Neural cell (in vitro differentiated cells): ENCODE measurements around the gene MAST2. TPM values are rescaled to one million over a fixed set of nuclear protein-coding genes. Genes with fewer than 3 reads are reported as not detected.

Experiments used
- H2AFZ ChIP-seq: fragments of 200-600, 300-800 bp; sonication (generic), shearing (Covaris generic); 2 replicates; pipeline ENCODE4 v1.6.0; 2014; ENCODE audit warnings: low read depth, mild to moderate bottlenecking, antibody characterized with exemption, low read length, moderate library complexity
- H3F3A ChIP-seq: fragments of 200-600 bp; shearing (Covaris generic); 2 replicates; pipeline ENCODE4 v1.6.1; 2016; ENCODE audit warnings: mild to moderate bottlenecking, moderate library complexity, mixed read lengths, antibody characterized with exemption, low read length; ENCODE audit not compliant: insufficient read depth, poor library complexity, severe bottlenecking
- H3K27ac ChIP-seq: fragments of 200-600, 300-800 bp; sonication (generic), shearing (Covaris generic); 2 replicates; pipeline ENCODE4 v1.5.1; 2014; ENCODE audit warnings: mild to moderate bottlenecking, low read length, moderate library complexity
- H3K27me3 ChIP-seq: fragments of 300-800, 200-600 bp; sonication (generic), shearing (Covaris generic); 2 replicates; pipeline ENCODE4 v1.6.0; 2014; ENCODE audit warnings: mild to moderate bottlenecking, low read depth, low read length, moderate library complexity; ENCODE audit not compliant: insufficient read depth
- H3K36me3 ChIP-seq: fragments of 300-800, 200-600 bp; sonication (generic), shearing (Covaris generic); 2 replicates; pipeline ENCODE4 v1.5.1; 2014; ENCODE audit warnings: mild to moderate bottlenecking, antibody characterized with exemption, low read length, moderate library complexity; ENCODE audit not compliant: insufficient read depth
- H3K4me2 ChIP-seq: fragments of 300-800, 200-600 bp; sonication (generic), shearing (Covaris generic); 2 replicates; pipeline ENCODE4 v1.6.0; 2014; ENCODE audit warnings: mild to moderate bottlenecking, low read length
- H3K4me3 ChIP-seq: fragments of 300-800, 200-600 bp; sonication (generic), shearing (Covaris generic); 2 replicates; pipeline ENCODE4 v1.5.1; 2014; ENCODE audit warnings: mild to moderate bottlenecking, low read length, moderate library complexity
- H3K79me2 ChIP-seq: fragments of 200-600 bp; shearing (Covaris generic); replicated peaks from 2 replicates; pipeline ENCODE4 v1.6.0; 2014; ENCODE audit warnings: mild to moderate bottlenecking, low read length, moderate library complexity; ENCODE audit not compliant: insufficient read depth
- H3K9ac ChIP-seq: fragments of 300-800, 200-600 bp; sonication (generic), shearing (Covaris generic); 2 replicates; pipeline ENCODE4 v1.6.1; 2016; ENCODE audit warnings: mild to moderate bottlenecking, low read length, mixed read lengths
- H3K9me2 ChIP-seq: fragments of 200-600 bp; shearing (Covaris generic); 2 replicates; pipeline ENCODE4 v1.6.1; 2016; ENCODE audit warnings: mild to moderate bottlenecking, low read length, mixed read lengths; ENCODE audit not compliant: insufficient read depth
- H3K9me3 ChIP-seq: fragments of 200-600, 300-800 bp; sonication (generic), shearing (Covaris generic); 2 replicates; pipeline ENCODE4 v1.6.1; 2016; ENCODE audit warnings: mild to moderate bottlenecking, mixed run types, low read length, moderate library complexity, mixed read lengths
- H4K20me1 ChIP-seq: fragments of 200-600 bp; shearing (Covaris generic); 2 replicates; pipeline ENCODE4 v1.6.1; 2016; ENCODE audit warnings: mild to moderate bottlenecking, mixed run types; ENCODE audit not compliant: insufficient read depth
- EP300 ChIP-seq: fragments of 450-650 bp; conservative IDR thresholded peaks from 2 replicates; pipeline ENCODE4 v1.6.1; 2014; ENCODE audit warnings: antibody characterized with exemption, mild to moderate bottlenecking, moderate library complexity; ENCODE audit not compliant: poor library complexity, severe bottlenecking
- EZH2 ChIP-seq: fragments of 200-600, 300-800 bp; shearing (Covaris generic), sonication (generic); IDR thresholded peaks from 2 replicates; pipeline ENCODE4 v1.6.1; 2014; ENCODE audit warnings: antibody characterized with exemption, low read length, borderline replicate concordance, mild to moderate bottlenecking; ENCODE audit not compliant: insufficient read depth, poor library complexity, severe bottlenecking
- MXI1 ChIP-seq: fragments of 450-650 bp; conservative IDR thresholded peaks from 2 replicates; pipeline ENCODE4 v1.6.1; 2014; ENCODE audit warnings: antibody characterized with exemption, mild to moderate bottlenecking; ENCODE audit not compliant: poor library complexity, severe bottlenecking
- POLR2AphosphoS5 ChIP-seq: IDR thresholded peaks from 2 replicates; pipeline ENCODE4 v1.6.1; 2012
- RAD21 ChIP-seq: fragments of 450-650 bp; conservative IDR thresholded peaks from 2 replicates; pipeline ENCODE4 v1.6.1; 2014; ENCODE audit warnings: antibody characterized with exemption, mild to moderate bottlenecking, moderate library complexity
- SMC3 ChIP-seq: fragments of 450-650 bp; conservative IDR thresholded peaks from 2 replicates; pipeline ENCODE4 v1.6.1; 2014; ENCODE audit warnings: antibody characterized with exemption, mild to moderate bottlenecking, moderate library complexity; ENCODE audit not compliant: poor library complexity
- TAF1 ChIP-seq: IDR thresholded peaks from 2 replicates; pipeline ENCODE4 v1.6.1; 2012; ENCODE audit warnings: low read depth
- polyA plus RNA-seq: library from polyadenylated mRNA; depleted of rRNA; stranded (reverse); fragments of >200 nt; gene quantifications from 2 replicates; pipeline ENCODE4 v1.2.3, GENCODE V29; 2014
- TF ChIP-seq, protein P1 (sequence below): IDR thresholded peaks from 2 replicates; pipeline ENCODE4 v1.6.1; 2012; ENCODE audit warnings: borderline replicate concordance
- TF ChIP-seq, protein P2 (sequence below): fragments of 450-650 bp; IDR thresholded peaks from 2 replicates; pipeline ENCODE4 v1.5.1; 2014; ENCODE audit warnings: antibody characterized with exemption, mild to moderate bottlenecking, moderate library complexity; ENCODE audit not compliant: poor library complexity, severe bottlenecking

The MAST2 gene
- polyA plus RNA-seq, 1 donor from 2014 or later = 22.2 TPM

DNA sequence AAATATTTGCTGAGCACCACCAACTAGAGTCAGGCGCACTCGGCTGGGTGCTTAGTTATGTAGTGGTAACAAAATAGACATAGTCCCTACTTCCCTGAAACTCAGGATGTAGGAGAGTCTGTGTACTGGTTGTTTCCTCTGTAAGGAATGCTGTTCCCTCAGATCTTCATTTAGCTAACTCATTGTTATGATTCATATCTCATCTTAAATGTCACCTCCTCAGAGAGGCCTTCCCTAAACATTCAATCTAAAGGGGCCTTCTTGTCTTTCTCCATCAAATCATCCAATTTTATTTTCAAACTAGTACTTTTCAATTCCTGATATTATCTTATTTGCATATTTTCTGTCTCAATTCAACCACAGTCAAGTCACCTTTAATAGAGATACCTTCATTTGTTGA lies 196.1 kb downstream of the MAST2 start:
- Histone ChIP-seq H3K27ac (no peak overlapping the region), H3K79me2 (no peaks in the 10 kb centered on the region), H3K9me2 (no peaks in the 10 kb centered on the region), H3K9me3 (no peaks in the 10 kb centered on the region), H3K27me3 (no peaks in the 10 kb centered on the region), H4K20me1 (no peaks in the 10 kb centered on the region), H3K9ac (no peak overlapping the region), H3F3A (no peaks in the 10 kb centered on the region), H2AFZ (no peak overlapping the region), H3K36me3 (no peaks in the 10 kb centered on the region), H3K4me3 (no peak overlapping the region), H3K4me2 (no peak overlapping the region)
- TF ChIP-seq EZH2 (no peak), TAF1 (no peak), RAD21 (no peak), EP300 (no peak), POLR2AphosphoS5 (no peak), MXI1 (no peak), SMC3 (no peak)
- TF ChIP-seq, protein P1, sequence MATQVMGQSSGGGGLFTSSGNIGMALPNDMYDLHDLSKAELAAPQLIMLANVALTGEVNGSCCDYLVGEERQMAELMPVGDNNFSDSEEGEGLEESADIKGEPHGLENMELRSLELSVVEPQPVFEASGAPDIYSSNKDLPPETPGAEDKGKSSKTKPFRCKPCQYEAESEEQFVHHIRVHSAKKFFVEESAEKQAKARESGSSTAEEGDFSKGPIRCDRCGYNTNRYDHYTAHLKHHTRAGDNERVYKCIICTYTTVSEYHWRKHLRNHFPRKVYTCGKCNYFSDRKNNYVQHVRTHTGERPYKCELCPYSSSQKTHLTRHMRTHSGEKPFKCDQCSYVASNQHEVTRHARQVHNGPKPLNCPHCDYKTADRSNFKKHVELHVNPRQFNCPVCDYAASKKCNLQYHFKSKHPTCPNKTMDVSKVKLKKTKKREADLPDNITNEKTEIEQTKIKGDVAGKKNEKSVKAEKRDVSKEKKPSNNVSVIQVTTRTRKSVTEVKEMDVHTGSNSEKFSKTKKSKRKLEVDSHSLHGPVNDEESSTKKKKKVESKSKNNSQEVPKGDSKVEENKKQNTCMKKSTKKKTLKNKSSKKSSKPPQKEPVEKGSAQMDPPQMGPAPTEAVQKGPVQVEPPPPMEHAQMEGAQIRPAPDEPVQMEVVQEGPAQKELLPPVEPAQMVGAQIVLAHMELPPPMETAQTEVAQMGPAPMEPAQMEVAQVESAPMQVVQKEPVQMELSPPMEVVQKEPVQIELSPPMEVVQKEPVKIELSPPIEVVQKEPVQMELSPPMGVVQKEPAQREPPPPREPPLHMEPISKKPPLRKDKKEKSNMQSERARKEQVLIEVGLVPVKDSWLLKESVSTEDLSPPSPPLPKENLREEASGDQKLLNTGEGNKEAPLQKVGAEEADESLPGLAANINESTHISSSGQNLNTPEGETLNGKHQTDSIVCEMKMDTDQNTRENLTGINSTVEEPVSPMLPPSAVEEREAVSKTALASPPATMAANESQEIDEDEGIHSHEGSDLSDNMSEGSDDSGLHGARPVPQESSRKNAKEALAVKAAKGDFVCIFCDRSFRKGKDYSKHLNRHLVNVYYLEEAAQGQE = no peak
- TF ChIP-seq, protein P2, sequence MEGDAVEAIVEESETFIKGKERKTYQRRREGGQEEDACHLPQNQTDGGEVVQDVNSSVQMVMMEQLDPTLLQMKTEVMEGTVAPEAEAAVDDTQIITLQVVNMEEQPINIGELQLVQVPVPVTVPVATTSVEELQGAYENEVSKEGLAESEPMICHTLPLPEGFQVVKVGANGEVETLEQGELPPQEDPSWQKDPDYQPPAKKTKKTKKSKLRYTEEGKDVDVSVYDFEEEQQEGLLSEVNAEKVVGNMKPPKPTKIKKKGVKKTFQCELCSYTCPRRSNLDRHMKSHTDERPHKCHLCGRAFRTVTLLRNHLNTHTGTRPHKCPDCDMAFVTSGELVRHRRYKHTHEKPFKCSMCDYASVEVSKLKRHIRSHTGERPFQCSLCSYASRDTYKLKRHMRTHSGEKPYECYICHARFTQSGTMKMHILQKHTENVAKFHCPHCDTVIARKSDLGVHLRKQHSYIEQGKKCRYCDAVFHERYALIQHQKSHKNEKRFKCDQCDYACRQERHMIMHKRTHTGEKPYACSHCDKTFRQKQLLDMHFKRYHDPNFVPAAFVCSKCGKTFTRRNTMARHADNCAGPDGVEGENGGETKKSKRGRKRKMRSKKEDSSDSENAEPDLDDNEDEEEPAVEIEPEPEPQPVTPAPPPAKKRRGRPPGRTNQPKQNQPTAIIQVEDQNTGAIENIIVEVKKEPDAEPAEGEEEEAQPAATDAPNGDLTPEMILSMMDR = no peak

DNA sequence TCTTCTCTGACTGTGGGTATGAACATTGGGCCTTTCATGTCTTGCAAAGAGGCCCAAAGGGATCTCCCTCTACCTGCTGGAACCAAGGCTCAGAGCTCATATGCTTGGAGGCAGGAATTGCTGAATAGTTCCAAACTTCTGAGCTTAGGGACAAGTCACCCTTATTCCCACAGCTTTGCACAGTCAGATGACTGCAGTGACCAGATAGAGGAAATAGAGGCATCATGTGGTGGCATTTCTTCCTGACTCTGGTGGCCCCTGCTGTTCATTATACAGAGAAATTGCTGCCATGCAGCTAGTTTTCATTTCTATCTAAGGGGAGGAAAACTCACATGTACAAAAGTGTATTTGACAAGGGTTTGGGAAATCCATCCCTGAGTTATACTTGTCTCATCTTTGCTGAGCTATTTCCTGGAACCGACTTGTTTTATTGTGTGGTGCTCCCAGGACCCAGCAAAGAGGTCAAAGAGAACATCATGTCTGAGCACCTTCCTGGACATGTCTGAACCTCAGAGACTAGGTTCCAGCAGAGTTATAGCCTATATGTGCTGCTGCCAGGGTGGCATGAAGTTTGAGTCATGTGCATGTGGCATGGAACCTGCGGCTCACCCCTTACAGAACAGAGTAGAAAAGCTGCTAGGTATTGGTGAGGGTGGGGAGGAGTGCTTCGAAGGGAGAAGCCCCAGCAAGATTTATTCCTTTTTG lies 197.8 kb downstream of the MAST2 start:
- Histone ChIP-seq H3K4me2 (no peak overlapping the region), H3K79me2 (no peaks in the 10 kb centered on the region), H3K4me3 (no peak overlapping the region), H2AFZ (no peak overlapping the region), H3K27me3 (no peaks in the 10 kb centered on the region), H3K36me3 (no peaks in the 10 kb centered on the region), H4K20me1 (no peaks in the 10 kb centered on the region), H3K27ac (no peak overlapping the region), H3K9ac (no peak overlapping the region), H3K9me3 (no peaks in the 10 kb centered on the region), H3K9me2 (no peaks in the 10 kb centered on the region), H3F3A (no peaks in the 10 kb centered on the region)
- TF ChIP-seq EP300 = no peak
- TF ChIP-seq TAF1 = no peak
- TF ChIP-seq, protein P1 = no peak
- TF ChIP-seq RAD21 = no peak
- no peak for TF ChIP-seq POLR2AphosphoS5
- TF ChIP-seq EZH2 = no peak
- no peak for TF ChIP-seq MXI1
- TF ChIP-seq, protein P2 = no peak
- TF ChIP-seq SMC3 = no peak
